Mucosa of descending colon (tissue), 3 donors: Measurements from ENCODE around the gene CRIP2. TPM values are rescaled to one million over a fixed set of nuclear protein-coding genes. Genes with fewer than 3 reads are reported as not detected.
A peak's percentile ranks its signal among the peaks of the same experiment; 100 is the strongest.

Source experiments
- ATAC-seq: fragments of 200-7000 bp; cut with Tn5 transposase; one replicate; pipeline ENCODE4 v1.9.1; 2020; ENCODE audit warnings: mild to moderate bottlenecking, moderate library complexity
- DNase-seq, 3 donors: peaks; one replicate each; pipeline ENCODE4 v3.0.0-alpha.2; 2020
- H3K36me3 ChIP-seq: fragments of 200-600 bp; one replicate; pipeline ENCODE4 v1.8.0; 2021; ENCODE audit warnings: low read depth, mild to moderate bottlenecking
- H3K4me1 ChIP-seq: fragments of 200-600 bp; one replicate; pipeline ENCODE4 v1.8.0; 2021; ENCODE audit warnings: low read depth, mild to moderate bottlenecking
- H3K4me3 ChIP-seq: fragments of 200-600 bp; one replicate; pipeline ENCODE4 v1.8.0; 2021; ENCODE audit warnings: mild to moderate bottlenecking
- H3K9me3 ChIP-seq: fragments of 200-600 bp; one replicate; pipeline ENCODE4 v1.8.0; 2021; ENCODE audit warnings: mild to moderate bottlenecking
- CTCF ChIP-seq: fragments of 200-600 bp; IDR thresholded peaks from one replicate; pipeline ENCODE4 v1.8.0; 2022; ENCODE audit warnings: antibody characterized with exemption, mild to moderate bottlenecking
- intact Hi-C, 2 donors: fragments of 100-400 bp; cut with DNase I in 1 of 2; cut with micrococcal nuclease in 1 of 2; formaldehyde crosslinking; loops; one replicate each; pipeline versions ENCODE4 v1.11.0 to v1.11.1; 2022; cut with DNase I, micrococcal nuclease
- total RNA-seq, 3 donors: library from RNA; stranded (reverse); fragmentation: NEBNext Ultra II Directional in 2 of 3; extraction: Animal tissue kit (Norgen Biotek cat#: 25700) in 2 of 3; gene quantifications; one replicate each; pipeline versions ENCODE4 v1.2.1 to v1.2.4, GENCODE V29; 2021 to 2023
- donor health status: DM: no; HTN: no; CAD: no; lungs with moderate emphysema.
- donor health status: DM: no; HTN: no; CAD: no.
- donor health status: DM: no; HTN: yes; CAD: no.

Gene CRIP2
- total RNA-seq, 3 donors from 2014 or later = 10.0 to 41.6 (median 23.5) TPM

- no peak for DNase-seq
- no peak for ATAC-seq
- no peaks in the 10 kb centered on the region for H3K9me3 ChIP-seq
- peaks cover 49% of the 10 kb centered on the region for H3K4me1 ChIP-seq
- intact Hi-C loops = no loop called here
- no peak for TF ChIP-seq CTCF
- no peaks in the 10 kb centered on the region for H3K36me3 ChIP-seq
- H3K4me3 ChIP-seq = no peak overlapping the region
Observed at GRCh38 chr14:105476831-105477659, 2.4 kb downstream of the CRIP2 start.

- DNase-seq = peak; percentile 25 to 79 (median 52)
- intact Hi-C loops = no loop called here
Observed at GRCh38 chr14:105477660-105478397, 3.2 kb downstream of the CRIP2 start.

GRCh38 chr14:105478398-105479251 lies 4.0 kb downstream of the CRIP2 start:
- H3K4me1 ChIP-seq = peaks cover 60% of the 10 kb centered on the region
- intact Hi-C loops = no loop called here
- DNase-seq = no peak
- ATAC-seq = no peak
- no peak overlapping the region for H3K4me3 ChIP-seq
- TF ChIP-seq CTCF = no peak
- no peaks in the 10 kb centered on the region for H3K9me3 ChIP-seq
- no peaks in the 10 kb centered on the region for H3K36me3 ChIP-seq

More at GRCh38 chr14:105477660-105478397, 3.2 kb downstream of the CRIP2 start:
- Histone ChIP-seq H3K4me1 (peaks cover 57% of the 10 kb centered on the region), H3K4me3 (no peak overlapping the region), H3K9me3 (no peaks in the 10 kb centered on the region), H3K36me3 (no peaks in the 10 kb centered on the region)
- TF ChIP-seq CTCF = no peak
- no peak for ATAC-seq

- Histone ChIP-seq H3K9me3 (no peaks in the 10 kb centered on the region), H3K4me3 (no peak overlapping the region), H3K4me1 (peaks cover 64% of the 10 kb centered on the region), H3K36me3 (no peaks in the 10 kb centered on the region)
- intact Hi-C loops = no loop called here
- DNase-seq (peak in 1 of 3 donors; percentile 47), ATAC-seq (no peak)
- no peak for TF ChIP-seq CTCF
Observed at GRCh38 chr14:105479431-105480158, 5.0 kb downstream of the CRIP2 start.
